ENCODE data around the gene NCOA1. TPM values are rescaled to one million over a fixed set of nuclear protein-coding genes. Genes with fewer than 3 reads are reported as not detected.

NCOA1 gene
- total and polyA plus RNA-seq, 2 donors (not counting 3 experiments of a cell fraction or from before 2014, with no cell fraction given): 11.4 to 14.1 TPM

DNA sequence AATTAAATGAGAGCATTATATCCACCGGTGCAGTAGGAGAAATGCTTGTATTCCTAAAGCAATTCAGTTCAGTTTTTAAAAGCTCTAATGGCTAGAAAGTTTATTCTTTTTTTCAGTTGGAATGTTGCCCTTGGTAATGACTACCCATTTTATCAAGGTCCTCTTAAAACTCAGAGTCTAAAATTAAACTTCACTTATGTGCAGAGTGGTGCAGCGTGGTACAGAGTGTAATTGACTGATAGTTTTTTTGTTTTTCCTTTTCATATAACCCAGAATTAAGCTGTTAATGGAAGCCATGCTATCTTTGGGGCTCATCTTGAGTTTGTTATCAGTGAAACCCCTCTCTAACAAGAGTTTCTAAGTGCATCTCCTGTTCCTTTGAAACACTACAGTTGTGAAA, 21.4 kb downstream of the NCOA1 start:
- Histone ChIP-seq H3K36me3 (ENCODE audit: control insufficient read depth in 2 of 2, extremely low read depth in 1 of 2, insufficient read depth in 2 of 2, low read length in 2 of 2) (no peaks in the 10 kb centered on the region), H3K79me2 (ENCODE audit: control insufficient read depth, insufficient read depth, low read length) (peaks cover 2% of the 10 kb centered on the region)
- dilution Hi-C loops (cut with MboI; ENCODE audit: extremely low pct_ligation_motif_present, low sequenced_read_pairs): no loop called here

DNA sequence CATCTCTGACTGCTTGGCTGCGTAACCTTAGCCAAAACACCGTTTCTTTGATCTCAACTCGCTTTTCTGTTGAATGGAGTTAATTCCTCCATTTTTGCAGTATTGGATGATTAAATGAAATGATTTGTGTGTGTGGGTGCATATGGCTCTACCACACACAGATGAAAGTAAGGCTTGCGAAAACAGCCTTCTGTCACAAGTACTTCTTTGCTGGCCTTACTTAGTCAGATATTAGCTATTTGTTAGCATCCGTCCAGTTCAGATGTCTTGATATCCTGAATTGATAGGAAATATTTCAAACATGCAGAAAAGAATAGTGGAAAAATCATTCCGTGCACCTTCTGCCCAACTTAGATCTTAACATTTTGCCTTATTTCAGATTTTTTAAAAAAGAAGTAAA, 21.8 kb downstream of the NCOA1 start:
- H3K9me3 ChIP-seq (replicated peaks; ENCODE audit: control insufficient read depth, insufficient read depth, low read length): no peaks in the 10 kb centered on the region
- peaks cover 2% of the 10 kb centered on the region for H3K79me2 ChIP-seq (ENCODE audit: control insufficient read depth, insufficient read depth, low read length)
- H4K20me1 ChIP-seq (replicated peaks; ENCODE audit: control insufficient read depth, extremely low read depth, insufficient read depth, low read length): peaks cover 3% of the 10 kb centered on the region
- intact Hi-C loops (cut with micrococcal nuclease) (no loop called here), dilution Hi-C loops (cut with MboI; ENCODE audit: extremely low pct_ligation_motif_present, low sequenced_read_pairs) (no loop called here)
- no peak overlapping the region for H3K4me2 ChIP-seq (ENCODE audit: insufficient read depth, low read length)
- no peaks in the 10 kb centered on the region for H3K9me1 ChIP-seq (replicated peaks; ENCODE audit: control insufficient read depth, extremely low read depth, insufficient read depth, low read length)
- ChIA-PET POLR2A (no interaction called here), CTCF (no interaction called here)
- BruUV-seq (replicated peaks): no TSS peak
- H3K4me3 ChIP-seq (replicated peaks in 1 of 3; ENCODE audit: insufficient read depth in 1 of 3, low read depth in 1 of 3, low read length in 3 of 3): no peak overlapping the region
- no peak overlapping the region for H3K9ac ChIP-seq (replicated peaks; ENCODE audit: extremely low read depth, insufficient read depth, low read length)
- FAIRE-seq (no peak), DNase-seq (ENCODE audit: low read depth, low spot score) (no peak)
- no peak overlapping the region for H2AFZ ChIP-seq (ENCODE audit: low read depth, low read length)
- no peaks in the 10 kb centered on the region for H3K27me3 ChIP-seq (ENCODE audit: control insufficient read depth in 2 of 2, insufficient read depth in 2 of 2, low read length in 2 of 2)
- no peak overlapping the region for H3K27ac ChIP-seq (ENCODE audit: insufficient read depth, low read depth, low read length)
- no peaks in the 10 kb centered on the region for H3K4me1 ChIP-seq (ENCODE audit: control insufficient read depth, extremely low read depth, insufficient read depth, low read length)
- TF ChIP-seq POLR2AphosphoS5 (IDR thresholded peaks at IDR 0.05; ENCODE audit: insufficient read depth, low read depth, low read length) (no peak), GATA2 (IDR thresholded peaks at IDR 0.05; ENCODE audit: insufficient read depth, insufficient read length, low read depth, low read length) (no peak), MYC (IDR thresholded peaks at IDR 0.05; ENCODE audit: low read depth, low read length) (no peak), FOS (IDR thresholded peaks at IDR 0.05; ENCODE audit: borderline replicate concordance, insufficient read depth, low read length) (no peak), JUN (IDR thresholded peaks at IDR 0.05; ENCODE audit: borderline replicate concordance, insufficient read depth, insufficient read length, low read depth) (no peak)
- TF ChIP-seq, protein P1, sequence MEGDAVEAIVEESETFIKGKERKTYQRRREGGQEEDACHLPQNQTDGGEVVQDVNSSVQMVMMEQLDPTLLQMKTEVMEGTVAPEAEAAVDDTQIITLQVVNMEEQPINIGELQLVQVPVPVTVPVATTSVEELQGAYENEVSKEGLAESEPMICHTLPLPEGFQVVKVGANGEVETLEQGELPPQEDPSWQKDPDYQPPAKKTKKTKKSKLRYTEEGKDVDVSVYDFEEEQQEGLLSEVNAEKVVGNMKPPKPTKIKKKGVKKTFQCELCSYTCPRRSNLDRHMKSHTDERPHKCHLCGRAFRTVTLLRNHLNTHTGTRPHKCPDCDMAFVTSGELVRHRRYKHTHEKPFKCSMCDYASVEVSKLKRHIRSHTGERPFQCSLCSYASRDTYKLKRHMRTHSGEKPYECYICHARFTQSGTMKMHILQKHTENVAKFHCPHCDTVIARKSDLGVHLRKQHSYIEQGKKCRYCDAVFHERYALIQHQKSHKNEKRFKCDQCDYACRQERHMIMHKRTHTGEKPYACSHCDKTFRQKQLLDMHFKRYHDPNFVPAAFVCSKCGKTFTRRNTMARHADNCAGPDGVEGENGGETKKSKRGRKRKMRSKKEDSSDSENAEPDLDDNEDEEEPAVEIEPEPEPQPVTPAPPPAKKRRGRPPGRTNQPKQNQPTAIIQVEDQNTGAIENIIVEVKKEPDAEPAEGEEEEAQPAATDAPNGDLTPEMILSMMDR (IDR thresholded peaks at IDR 0.05; ENCODE audit: extremely low read depth in 1 of 2, insufficient read depth in 1 of 2, low read depth in 1 of 2, low read length in 2 of 2): no peak
- H3K36me3 ChIP-seq (ENCODE audit: control insufficient read depth in 2 of 2, extremely low read depth in 1 of 2, insufficient read depth in 2 of 2, low read length in 2 of 2): no peaks in the 10 kb centered on the region

More for the DNA sequence above, 21.4 kb downstream of the NCOA1 start:
- TF ChIP-seq GATA2 (IDR thresholded peaks at IDR 0.05; ENCODE audit: insufficient read depth, insufficient read length, low read depth, low read length) (no peak), EZH2 (IDR thresholded peaks at IDR 0.05; ENCODE audit: borderline replicate concordance, low read depth, low read length, severe bottlenecking) (no peak)
- no peaks in the 10 kb centered on the region for H3K27me3 ChIP-seq (ENCODE audit: control insufficient read depth in 2 of 2, insufficient read depth in 2 of 2, low read length in 2 of 2)
- H3K4me1 ChIP-seq (ENCODE audit: control insufficient read depth, extremely low read depth, insufficient read depth, low read length): no peaks in the 10 kb centered on the region
- peaks cover 3% of the 10 kb centered on the region for H4K20me1 ChIP-seq (replicated peaks; ENCODE audit: control insufficient read depth, extremely low read depth, insufficient read depth, low read length)
- no peak for DNase-seq (ENCODE audit: low read depth, low spot score)
- no peaks in the 10 kb centered on the region for H3K9me3 ChIP-seq (replicated peaks; ENCODE audit: control insufficient read depth, insufficient read depth, low read length)
- H3K9ac ChIP-seq (replicated peaks; ENCODE audit: extremely low read depth, insufficient read depth, low read length): no peak overlapping the region
- ChIA-PET POLR2A (no interaction called here), CTCF (interaction anchor here (0.9 kb wide), 2 partner anchors 16 to 48 kb away, joined by 3 to 4 read pairs; no protein-coding TSS in a partner anchor)
- H3K27ac ChIP-seq (ENCODE audit: insufficient read depth, low read depth, low read length): no peak overlapping the region
- no peak overlapping the region for H3K4me3 ChIP-seq (replicated peaks in 1 of 3; ENCODE audit: insufficient read depth in 1 of 3, low read depth in 1 of 3, low read length in 3 of 3)
- intact Hi-C loops (cut with micrococcal nuclease): no loop called here
- FAIRE-seq: no peak
- no TSS peak for BruUV-seq (replicated peaks)
- no peak overlapping the region for H2AFZ ChIP-seq (ENCODE audit: low read depth, low read length)
- no peaks in the 10 kb centered on the region for H3K9me1 ChIP-seq (replicated peaks; ENCODE audit: control insufficient read depth, extremely low read depth, insufficient read depth, low read length)
- H3K4me2 ChIP-seq (ENCODE audit: insufficient read depth, low read length): no peak overlapping the region

Data from endothelial cell of umbilical vein (primary cell).